Glomerular endothelial cell (primary cell): ENCODE results near the gene SMARCB1. TPM values are rescaled to one million over a fixed set of nuclear protein-coding genes. Genes with fewer than 3 reads are reported as not detected.
A peak's percentile ranks its signal among the peaks of the same experiment; 100 is the strongest.

Source experiments
- DNase-seq: peaks from one replicate; pipeline ENCODE4 v3.0.0-alpha.2; 2011; ENCODE audit warnings: low read depth, low spot score; ENCODE audit errors: extremely low read depth
- total RNA-seq: library from RNA; depleted of rRNA; stranded (reverse); fragments of >200 nt; gene quantifications from 2 replicates; pipeline ENCODE4 v1.2.3, GENCODE V29; 2015

Gene SMARCB1
- total RNA-seq, 1 donor from 2014 or later, result 126 TPM

- no peak for DNase-seq
Observed at GRCh38 chr22:23828800-23829680, 42.3 kb downstream of the SMARCB1 start.

GRCh38 chr22:23829845-23830372, 43.1 kb downstream of the SMARCB1 start:
- DNase-seq, result no peak

GRCh38 chr22:23831261-23831660, 44.5 kb downstream of the SMARCB1 start:
- no peak for DNase-seq

GRCh38 chr22:23831781-23832180, 45.0 kb downstream of the SMARCB1 start:
- no peak for DNase-seq

GRCh38 chr22:23832226-23833016, 45.7 kb downstream of the SMARCB1 start:
- DNase-seq, result no peak

- DNase-seq, result no peak
Observed at GRCh38 chr22:23833017-23833751, 46.4 kb downstream of the SMARCB1 start.

- no peak for DNase-seq
Observed at GRCh38 chr22:23833911-23834317, 47.1 kb downstream of the SMARCB1 start.

- DNase-seq, result no peak
Observed at GRCh38 chr22:23834406-23834792, 47.6 kb downstream of the SMARCB1 start.

- DNase-seq, result no peak
Observed at GRCh38 chr22:23834793-23835483, 48.2 kb downstream of the SMARCB1 start.

GRCh38 chr22:23835484-23836144, 48.8 kb downstream of the SMARCB1 start:
- no peak for DNase-seq

- DNase-seq, result no peak
Observed at GRCh38 chr22:23836281-23836680, 49.5 kb downstream of the SMARCB1 start.

- DNase-seq, result no peak
Observed at GRCh38 chr22:23836692-23837495, 50.1 kb downstream of the SMARCB1 start.

- no peak for DNase-seq
Observed at GRCh38 chr22:23837496-23837859, 50.7 kb downstream of the SMARCB1 start.

GRCh38 chr22:23837911-23838680, 51.3 kb downstream of the SMARCB1 start:
- no peak for DNase-seq

- peak; percentile 60 for DNase-seq
Observed at GRCh38 chr22:23838681-23839468, 52.1 kb downstream of the SMARCB1 start, which contains the start of gene DERL3. Gene DERL3, minus strand, starts transcription at chr22:23839006. Its CDS starts 19 bp downstream, at chr22:23838987.

- no peak for DNase-seq
Observed at GRCh38 chr22:23840026-23840425, 53.3 kb downstream of the SMARCB1 start.

GRCh38 chr22:23841292-23841691, 54.5 kb downstream of the SMARCB1 start:
- no peak for DNase-seq
